A549 treated with Mapracorat at 1 μM for 4 hours (cell line): ENCODE results near the gene EXOSC1. TPM values are rescaled to one million over a fixed set of nuclear protein-coding genes. Genes with fewer than 3 reads are reported as not detected.

Experiments used
- total RNA-seq: library from RNA; stranded (reverse); fragments of 200-300 nt; extraction: Qiagen RNA extraction; gene quantifications from 5 replicates; pipeline ENCODE4 v1.2.3, GENCODE V29; 2022

Gene EXOSC1, protein sequence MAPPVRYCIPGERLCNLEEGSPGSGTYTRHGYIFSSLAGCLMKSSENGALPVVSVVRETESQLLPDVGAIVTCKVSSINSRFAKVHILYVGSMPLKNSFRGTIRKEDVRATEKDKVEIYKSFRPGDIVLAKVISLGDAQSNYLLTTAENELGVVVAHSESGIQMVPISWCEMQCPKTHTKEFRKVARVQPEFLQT
- total RNA-seq = 52.8 to 56.2 TPM (median 54.2 TPM) in 5 replicates

DNA sequence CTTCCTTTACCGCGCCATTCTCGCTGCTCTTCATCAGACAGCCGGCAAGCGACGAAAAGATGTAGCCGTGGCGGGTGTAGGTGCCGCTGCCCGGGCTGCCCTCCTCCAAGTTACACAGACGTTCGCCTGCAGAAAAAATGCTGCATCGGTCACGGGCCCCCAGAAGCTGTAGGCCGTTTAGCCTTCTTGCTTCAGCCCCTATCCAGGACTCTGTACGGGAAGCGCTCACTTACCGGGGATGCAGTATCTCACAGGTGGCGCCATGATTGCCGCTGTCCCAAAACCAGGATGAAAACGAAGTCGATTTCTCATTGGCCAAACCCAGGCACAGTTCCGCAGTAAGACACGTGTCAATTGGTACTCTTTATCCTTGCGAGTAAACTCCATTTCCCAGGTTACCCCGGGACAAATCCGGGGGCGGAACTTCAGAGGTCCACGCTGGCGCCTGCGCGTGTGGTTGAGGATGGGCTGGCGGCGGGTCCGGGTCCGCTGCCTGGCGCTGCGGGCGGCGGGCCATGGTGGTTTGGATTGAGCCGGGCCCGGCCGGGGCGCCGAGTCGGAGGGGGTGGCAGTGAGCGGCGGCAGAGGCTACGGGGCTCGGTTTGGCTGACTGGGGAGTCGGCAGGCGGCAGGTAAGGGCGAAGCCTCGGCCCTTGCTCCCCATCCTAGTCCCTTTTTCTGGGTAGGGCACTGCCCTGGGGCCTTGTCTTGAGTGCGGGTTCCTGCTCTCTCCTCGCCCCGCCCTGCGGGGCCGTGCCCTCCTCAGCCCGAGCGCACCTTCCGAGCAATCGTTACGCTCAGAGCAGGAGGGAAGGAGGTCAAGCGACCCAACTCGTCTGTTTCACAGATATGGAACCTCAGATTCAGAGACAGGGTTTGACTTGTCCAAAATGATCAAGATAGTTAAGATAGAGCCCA, at the start of gene EXOSC1, which contains the start of gene ZDHHC16:
Gene EXOSC1 (minus strand): TSS at position 285 of the 918 bp plus-strand sequence. CDS start 21 bp downstream, at position 264.
Gene ZDHHC16 (plus strand): TSS at position 454 of the 918 bp plus-strand sequence. CDS start 5,501 bp downstream, outside the sequence.

DNA sequence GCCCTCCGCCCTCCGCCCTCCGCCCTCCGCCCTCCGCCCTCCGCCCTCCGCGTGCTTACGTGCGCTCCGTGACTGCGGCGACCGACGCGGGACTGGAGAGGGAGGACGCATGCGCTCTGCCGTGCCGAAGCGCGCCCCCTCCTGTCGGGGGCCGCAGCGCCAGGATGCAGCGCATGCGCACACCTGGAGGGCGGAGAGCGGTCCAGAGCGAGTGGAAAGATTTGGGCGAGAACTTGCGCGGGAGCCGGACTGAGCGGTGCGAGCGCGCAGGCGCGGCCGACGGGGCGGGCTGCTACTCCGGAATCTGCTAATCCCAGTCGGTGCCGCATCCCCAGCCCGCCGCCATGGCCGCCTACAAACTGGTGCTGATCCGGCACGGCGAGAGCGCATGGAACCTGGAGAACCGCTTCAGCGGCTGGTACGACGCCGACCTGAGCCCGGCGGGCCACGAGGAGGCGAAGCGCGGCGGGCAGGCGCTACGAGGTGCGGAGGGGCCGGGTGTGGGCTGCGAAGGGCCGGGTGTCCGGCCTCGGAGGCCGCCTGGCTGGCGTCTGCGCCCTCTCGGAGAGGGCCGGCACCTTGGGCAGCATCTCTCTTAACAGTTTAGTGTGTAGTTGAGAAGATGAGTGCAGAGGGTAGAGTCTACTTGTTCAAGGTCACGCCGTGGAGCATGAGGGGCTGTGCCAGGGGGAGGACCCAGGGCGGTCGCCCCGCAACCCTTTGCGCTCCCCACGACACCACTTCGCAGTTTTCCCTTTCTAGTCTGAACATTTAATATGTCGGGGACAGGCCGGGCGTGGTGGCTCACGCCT, 19.6 kb downstream of the EXOSC1 start, which contains the start of gene PGAM1:
Gene PGAM1 (plus strand): TSS at position 228 of the 812 bp plus-strand sequence. CDS start 117 bp downstream, at position 345.

DNA sequence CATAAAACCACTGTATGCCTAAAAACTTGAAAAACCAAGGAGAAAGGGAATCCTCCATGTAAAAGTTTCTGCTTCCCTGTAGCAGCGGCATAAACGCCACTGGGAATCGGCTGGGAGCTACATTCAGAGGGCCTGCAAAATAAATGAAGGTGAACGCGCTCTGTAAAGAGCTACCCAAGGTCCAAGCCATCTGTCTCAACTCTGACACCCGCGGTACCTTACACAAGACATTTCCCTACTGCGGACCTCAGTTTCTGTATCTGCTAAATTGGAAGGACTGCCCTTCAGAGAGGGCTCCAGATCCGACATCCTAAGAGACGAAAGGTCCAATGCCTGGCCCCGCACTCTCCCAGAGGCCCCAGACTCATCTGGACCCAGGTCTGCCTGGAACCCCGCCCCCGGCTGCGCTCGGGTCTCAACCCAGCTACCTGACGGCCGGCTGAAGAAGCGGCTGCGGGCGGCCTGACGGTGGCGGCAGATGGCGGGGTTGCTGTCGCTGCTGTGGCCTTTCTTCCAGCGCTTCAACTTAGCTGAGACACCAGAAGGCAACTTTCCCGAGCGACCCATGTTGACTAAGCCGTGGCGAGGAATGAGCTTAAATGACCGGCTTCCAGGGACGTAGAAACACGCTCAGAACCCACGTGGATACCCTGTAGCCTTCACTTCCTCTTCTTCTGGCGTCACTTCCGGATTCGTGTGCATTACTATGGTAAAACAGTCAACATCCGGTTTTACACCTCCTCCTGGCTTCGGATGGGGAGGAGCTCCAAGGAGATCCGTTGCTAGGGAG, 44.9 kb downstream of the EXOSC1 start, which contains the start of gene RRP12:
Gene RRP12 (minus strand): TSS at position 676 of the 790 bp plus-strand sequence. CDS start 109 bp downstream, at position 567.

Other genes starting within 250 kb of the EXOSC1 start
- gene ARHGAP19, start 153.4 kb downstream of the EXOSC1 start, total RNA-seq = 4.6 to 5.5 TPM (median 5.0 TPM) in 5 replicates
- gene FRAT1, start 126.7 kb downstream of the EXOSC1 start, total RNA-seq = 1.2 to 2.8 TPM (median 1.6 TPM) in 5 replicates
- gene FRAT2, start 111.3 kb downstream of the EXOSC1 start, total RNA-seq = 5.9 to 9.9 TPM (median 8.9 TPM) in 5 replicates
- 49.9 to 64.6 TPM (median 56.3 TPM) in 5 replicates for gene RRP12, start 44.7 kb downstream of the EXOSC1 start, total RNA-seq
- gene PGAM1, start 19.8 kb downstream of the EXOSC1 start, total RNA-seq = 569 to 637 TPM (median 623 TPM) in 5 replicates
- gene ZDHHC16, start 169 bp upstream of the EXOSC1 start, total RNA-seq = 45.4 to 53.7 TPM (median 50.4 TPM) in 5 replicates
- 40.0 to 50.7 TPM (median 47.0 TPM) in 5 replicates for gene MMS19, start 52.4 kb upstream of the EXOSC1 start, total RNA-seq
- gene UBTD1, start 52.9 kb upstream of the EXOSC1 start, total RNA-seq = 16.2 to 20.6 TPM (median 19.0 TPM) in 5 replicates
- 4.7 to 7.9 TPM (median 6.3 TPM) in 5 replicates for gene ANKRD2, start 126.8 kb upstream of the EXOSC1 start, total RNA-seq
- 1.6 to 2.6 TPM (median 1.8 TPM) in 5 replicates for gene HOGA1, start 138.4 kb upstream of the EXOSC1 start, total RNA-seq
- not detected in 5 replicates for gene C10orf62, start 143.7 kb upstream of the EXOSC1 start, total RNA-seq
- gene MORN4, start 187.5 kb upstream of the EXOSC1 start, total RNA-seq = 6.3 to 8.1 TPM (median 7.0 TPM) in 5 replicates
- 20.9 to 25.7 TPM (median 25.2 TPM) in 5 replicates for gene PI4K2A, start 194.7 kb upstream of the EXOSC1 start, total RNA-seq
- gene AVPI1, start 241.2 kb upstream of the EXOSC1 start, total RNA-seq = 87.1 to 130 TPM (median 117 TPM) in 5 replicates